ENCODE data around the gene B4GALNT2. TPM values are rescaled to one million over a fixed set of nuclear protein-coding genes. Genes with fewer than 3 reads are reported as not detected.

The B4GALNT2 gene
- total and polyA plus RNA-seq, 2 of the 13 experiments (the other 11 are each of a cell fraction or from before 2014, with no cell fraction given), result not detected

GRCh38 chr17:49191917-49192741 lies 59.6 kb downstream of the B4GALNT2 start (continued):
- TF ChIP-seq ZXDC (CRISPR knock-in tag; IDR thresholded peaks at IDR 0.05), result peak; percentile 56; the same call in 1 of the 2 replicates
- TF ChIP-seq KMT2B (CRISPR knock-in tag; IDR thresholded peaks at IDR 0.05), result peak; percentile 93
- TF ChIP-seq ZBTB39 (CRISPR knock-in tag; IDR thresholded peaks at IDR 0.05), result peak; percentile 40; the same call in 1 of the 2 replicates
- peak; percentile 37; the same call in 1 of the 2 replicates for TF ChIP-seq ZNF747 (CRISPR knock-in tag; IDR thresholded peaks at IDR 0.05; ENCODE audit: borderline replicate concordance)
- TF ChIP-seq CEBPG (CRISPR knock-in tag; IDR thresholded peaks at IDR 0.05), result peak; percentile 45
- 0 out of 2 replicates have a peak, but pooled peaks have one; percentile 80 for TF ChIP-seq CC2D1A (CRISPR knock-in tag; IDR thresholded peaks at IDR 0.05)
- TF ChIP-seq, protein P1, sequence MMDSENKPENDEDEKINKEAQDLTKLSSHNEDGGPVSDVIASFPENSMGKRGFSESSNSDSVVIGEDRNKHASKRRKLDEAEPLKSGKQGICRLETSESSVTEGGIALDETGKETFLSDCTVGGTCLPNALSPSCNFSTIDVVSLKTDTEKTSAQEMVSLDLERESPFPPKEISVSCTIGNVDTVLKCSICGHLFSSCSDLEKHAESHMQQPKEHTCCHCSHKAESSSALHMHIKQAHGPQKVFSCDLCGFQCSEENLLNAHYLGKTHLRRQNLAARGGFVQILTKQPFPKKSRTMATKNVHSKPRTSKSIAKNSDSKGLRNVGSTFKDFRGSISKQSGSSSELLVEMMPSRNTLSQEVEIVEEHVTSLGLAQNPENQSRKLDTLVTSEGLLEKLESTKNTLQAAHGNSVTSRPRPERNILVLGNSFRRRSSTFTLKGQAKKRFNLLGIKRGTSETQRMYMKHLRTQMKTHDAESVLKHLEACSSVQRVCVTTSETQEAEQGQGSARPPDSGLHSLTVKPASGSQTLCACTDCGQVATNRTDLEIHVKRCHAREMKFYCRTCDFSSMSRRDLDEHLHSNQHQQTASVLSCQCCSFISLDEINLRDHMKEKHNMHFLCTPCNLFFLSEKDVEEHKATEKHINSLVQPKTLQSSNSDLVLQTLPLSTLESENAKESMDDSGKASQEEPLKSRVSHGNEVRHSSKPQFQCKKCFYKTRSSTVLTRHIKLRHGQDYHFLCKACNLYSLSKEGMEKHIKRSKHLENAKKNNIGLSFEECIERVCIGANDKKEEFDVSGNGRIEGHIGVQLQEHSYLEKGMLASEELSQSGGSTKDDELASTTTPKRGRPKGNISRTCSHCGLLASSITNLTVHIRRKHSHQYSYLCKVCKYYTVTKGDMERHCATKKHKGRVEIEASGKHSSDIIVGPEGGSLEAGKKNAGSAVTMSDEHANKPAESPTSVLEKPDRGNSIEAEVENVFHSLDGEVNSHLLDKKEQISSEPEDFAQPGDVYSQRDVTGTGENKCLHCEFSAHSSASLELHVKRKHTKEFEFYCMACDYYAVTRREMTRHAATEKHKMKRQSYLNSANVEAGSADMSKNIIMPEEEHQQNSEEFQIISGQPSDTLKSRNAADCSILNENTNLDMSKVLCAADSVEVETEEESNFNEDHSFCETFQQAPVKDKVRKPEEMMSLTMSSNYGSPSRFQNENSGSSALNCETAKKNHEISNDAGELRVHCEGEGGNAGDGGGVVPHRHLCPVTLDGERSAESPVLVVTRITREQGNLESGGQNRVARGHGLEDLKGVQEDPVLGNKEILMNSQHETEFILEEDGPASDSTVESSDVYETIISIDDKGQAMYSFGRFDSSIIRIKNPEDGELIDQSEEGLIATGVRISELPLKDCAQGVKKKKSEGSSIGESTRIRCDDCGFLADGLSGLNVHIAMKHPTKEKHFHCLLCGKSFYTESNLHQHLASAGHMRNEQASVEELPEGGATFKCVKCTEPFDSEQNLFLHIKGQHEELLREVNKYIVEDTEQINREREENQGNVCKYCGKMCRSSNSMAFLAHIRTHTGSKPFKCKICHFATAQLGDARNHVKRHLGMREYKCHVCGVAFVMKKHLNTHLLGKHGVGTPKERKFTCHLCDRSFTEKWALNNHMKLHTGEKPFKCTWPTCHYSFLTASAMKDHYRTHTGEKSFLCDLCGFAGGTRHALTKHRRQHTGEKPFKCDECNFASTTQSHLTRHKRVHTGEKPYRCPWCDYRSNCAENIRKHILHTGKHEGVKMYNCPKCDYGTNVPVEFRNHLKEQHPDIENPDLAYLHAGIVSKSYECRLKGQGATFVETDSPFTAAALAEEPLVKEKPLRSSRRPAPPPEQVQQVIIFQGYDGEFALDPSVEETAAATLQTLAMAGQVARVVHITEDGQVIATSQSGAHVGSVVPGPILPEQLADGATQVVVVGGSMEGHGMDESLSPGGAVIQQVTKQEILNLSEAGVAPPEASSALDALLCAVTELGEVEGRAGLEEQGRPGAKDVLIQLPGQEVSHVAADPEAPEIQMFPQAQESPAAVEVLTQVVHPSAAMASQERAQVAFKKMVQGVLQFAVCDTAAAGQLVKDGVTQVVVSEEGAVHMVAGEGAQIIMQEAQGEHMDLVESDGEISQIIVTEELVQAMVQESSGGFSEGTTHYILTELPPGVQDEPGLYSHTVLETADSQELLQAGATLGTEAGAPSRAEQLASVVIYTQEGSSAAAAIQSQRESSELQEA (CRISPR knock-in tag; IDR thresholded peaks at IDR 0.05; ENCODE audit: not compliant biosample characterization), result peak; percentile 60
- TF ChIP-seq ZNF317 (CRISPR knock-in tag; IDR thresholded peaks at IDR 0.05), result no peak
- peak; percentile 91 for TF ChIP-seq CENPT (CRISPR knock-in tag; IDR thresholded peaks at IDR 0.05; ENCODE audit: low read depth)
- peak; percentile 86 for TF ChIP-seq POGK (CRISPR knock-in tag; conservative IDR thresholded peaks at IDR 0.05)
